GM18873 (cell line): Measurements from ENCODE around the gene CDH7.

Experiments
- ATAC-seq: cut with Tn5 transposase; IDR thresholded peaks from one replicate; pipeline ENCODE4 v1.9.1; 2021; ENCODE audit warnings: mild to moderate bottlenecking, moderate library complexity, moderate number of reproducible peaks; ENCODE audit not compliant: unreplicated experiment, low FRiP score

Gene CDH7

GRCh38 chr18:65750389-65751154, at the start of gene CDH7:
Gene CDH7 (plus strand): TSS chr18:65751012. CDS start chr18:65762843, 11,831 bp downstream.
- ATAC-seq: no peak

GRCh38 chr18:65704046-65704445, 46.8 kb upstream of the CDH7 start:
- ATAC-seq: no peak

GRCh38 chr18:65706646-65707045, 44.2 kb upstream of the CDH7 start:
- ATAC-seq: no peak

- no peak for ATAC-seq
Observed at GRCh38 chr18:65711493-65711892, 39.3 kb upstream of the CDH7 start.

- no peak for ATAC-seq
Observed at GRCh38 chr18:65721619-65722018, 29.2 kb upstream of the CDH7 start.

- ATAC-seq: no peak
Observed at GRCh38 chr18:65725251-65726050, 25.4 kb upstream of the CDH7 start.

- no peak for ATAC-seq
Observed at GRCh38 chr18:65735155-65735554, 15.7 kb upstream of the CDH7 start.

GRCh38 chr18:65737471-65737955, 13.3 kb upstream of the CDH7 start:
- no peak for ATAC-seq

GRCh38 chr18:65746936-65747335, 3.9 kb upstream of the CDH7 start:
- no peak for ATAC-seq

GRCh38 chr18:65748321-65748720, 2.5 kb upstream of the CDH7 start:
- ATAC-seq: no peak

GRCh38 chr18:65749841-65750240, 971 bp upstream of the CDH7 start:
- no peak for ATAC-seq

- no peak for ATAC-seq
Observed at GRCh38 chr18:65751155-65752085, 608 bp downstream of the CDH7 start.

GRCh38 chr18:65752625-65753325, 2.0 kb downstream of the CDH7 start:
- no peak for ATAC-seq

- ATAC-seq: no peak
Observed at GRCh38 chr18:65753520-65753919, 2.7 kb downstream of the CDH7 start.

- no peak for ATAC-seq
Observed at GRCh38 chr18:65754121-65754520, 3.3 kb downstream of the CDH7 start.

- no peak for ATAC-seq
Observed at GRCh38 chr18:65755616-65756015, 4.8 kb downstream of the CDH7 start.

GRCh38 chr18:65760457-65760856, 9.6 kb downstream of the CDH7 start:
- ATAC-seq: no peak

- ATAC-seq: no peak
Observed at GRCh38 chr18:65761636-65762295, 11.0 kb downstream of the CDH7 start.

- ATAC-seq: no peak
Observed at GRCh38 chr18:65762556-65762955, 11.7 kb downstream of the CDH7 start.
